Pancreas (tissue), 10 donors: Measurements from ENCODE around the gene PTGER2. TPM values are rescaled to one million over a fixed set of nuclear protein-coding genes. Genes with fewer than 3 reads are reported as not detected.

Experiments used
- ATAC-seq, 4 donors: fragments of 200-7000 bp; cut with Tn5 transposase; one replicate each; pipeline versions ENCODE4 v1.8.0 to v1.9.1; 2020; ENCODE audit warnings: mild to moderate bottlenecking in 4 of 4, moderate library complexity in 4 of 4
- DNase-seq, 6 donors: peaks; one replicate each; pipeline ENCODE4 v3.0.0-alpha.2; 2020
- FAIRE-seq: peaks from 2 replicates; lab custom pipeline; 2012; peaks lifted over from hg19 to GRCh38; lab: Jason Lieb, UNC
- H3K27ac ChIP-seq, 4 donors: fragments of 200-600 bp; sonication (generic); 1 replicate in 3 of 4; 2 replicates in 1 of 4; pipeline versions ENCODE4 v1.5.0 to v1.8.0; 2020
- H3K27me3 ChIP-seq, 4 donors: fragments of 200-600 bp; one replicate each; pipeline ENCODE4 v1.8.0; 2021
- H3K36me3 ChIP-seq, 3 donors: fragments of 200-600 bp; sonication (generic) in 1 of 3; one replicate each; pipeline versions ENCODE4 v1.5.0 to v1.8.0; 2020 to 2021
- H3K4me1 ChIP-seq, 3 donors: fragments of 200-600 bp; one replicate each; pipeline ENCODE4 v1.8.0; 2021
- H3K4me3 ChIP-seq, 4 donors: fragments of 200-600 bp; sonication (generic) in 2 of 4; one replicate each; pipeline versions ENCODE4 v1.5.0 to v1.8.0; 2020 to 2021
- H3K9me3 ChIP-seq, 4 donors: fragments of 200-600 bp; one replicate each; pipeline ENCODE4 v1.8.0; 2021
- WGBS, 2 donors: extraction: QIAGEN DNeasy Blood & Tissue Kit; methylation state at CpG; one replicate each; pipeline ENCODE4 v1.1.7; 2013; 5-methylcytosine and 5-hydroxymethylcytosine counted together
- intact Hi-C, 3 donors: fragments of 100-400 bp; cut with DNase I; formaldehyde crosslinking; loops; one replicate each; pipeline versions ENCODE4 v1.11.1 to v1.14.2; 2022
- polyA plus RNA-seq, 2 donors: library from polyadenylated mRNA; stranded (reverse); fragments of 200-250 nt; gene quantifications; one replicate each; pipeline ENCODE4 v1.2.3, GENCODE V29; 2013
- total RNA-seq, 6 donors: library from RNA; stranded (reverse); fragmentation: NEBNext Ultra II Directional in 4 of 6; extraction: Animal tissue kit (Norgen Biotek cat#: 25700) in 4 of 6; gene quantifications; one replicate each; pipeline versions ENCODE4 v1.2.1 to v1.2.4, GENCODE V29; 2021 to 2023
- TF ChIP-seq, protein P1 (sequence below), 4 donors: fragments of 200-600 bp; sonication (generic) in 3 of 4; IDR thresholded peaks; one replicate each; pipeline versions ENCODE4 v1.5.0 to v1.8.0; 2021; ENCODE audit warnings: antibody characterized with exemption in 4 of 4
- donor health status: healthy with polysubstance abuse.
- donor health status: DM: no; HTN: no; CAD: no; lungs with moderate emphysema.
- donor health status: DM: no; HTN: no; CAD: no.
- donor health status: control.
- donor health status: control.
- donor health status: Bipolar disorder and iron deficiency.
- donor health status: DM: yes; HTN: yes; CAD: no.
- donor health status: DM: no; HTN: no; CAD: no.
- donor health status: DM: no; HTN: no; CAD: no.
- donor health status: DM: yes; HTN: yes; CAD: no.

Gene PTGER2
- 1 to 10 TPM in 1 of 6 donors, under 1 TPM in 3, not detected in 2; 0.28 to 2.0 (median 0.54) TPM for total RNA-seq
- under 1 TPM; 0.23 to 0.49 TPM for polyA plus RNA-seq

GRCh38 chr14:52313903-52314594 lies at the start of gene PTGER2:
PTGER2 (plus strand) TSS chr14:52314312; CDS start chr14:52314549, 237 bp downstream.
- 1% methylated on average over 71 to 73 of the region's 73 CpGs for WGBS, 2 donors
- intact Hi-C loops: loop anchor here in 1 of 3 donors (10.0 kb wide), 1 partner anchor 151 kb away; no protein-coding TSS in a partner anchor
- no peaks in the 10 kb centered on the region for H3K36me3 ChIP-seq
- no peaks in the 10 kb centered on the region for H3K4me1 ChIP-seq
- peak; percentile 70 to 87 (median 85) for ATAC-seq
- peaks cover 0 to 11% (median 1%) of the 10 kb centered on the region in 4 donors for H3K27me3 ChIP-seq
- peak; percentile 43 to 80 (median 66) for DNase-seq
- H3K4me3 ChIP-seq: peak within 1 kb of the TSS; percentile 33 to 61 (median 34)
- no peaks in the 10 kb centered on the region for H3K9me3 ChIP-seq
- H3K27ac ChIP-seq: peak within 1 kb of the TSS in 2 of 4 donors; percentile 0 to 22
- TF ChIP-seq, protein P1, sequence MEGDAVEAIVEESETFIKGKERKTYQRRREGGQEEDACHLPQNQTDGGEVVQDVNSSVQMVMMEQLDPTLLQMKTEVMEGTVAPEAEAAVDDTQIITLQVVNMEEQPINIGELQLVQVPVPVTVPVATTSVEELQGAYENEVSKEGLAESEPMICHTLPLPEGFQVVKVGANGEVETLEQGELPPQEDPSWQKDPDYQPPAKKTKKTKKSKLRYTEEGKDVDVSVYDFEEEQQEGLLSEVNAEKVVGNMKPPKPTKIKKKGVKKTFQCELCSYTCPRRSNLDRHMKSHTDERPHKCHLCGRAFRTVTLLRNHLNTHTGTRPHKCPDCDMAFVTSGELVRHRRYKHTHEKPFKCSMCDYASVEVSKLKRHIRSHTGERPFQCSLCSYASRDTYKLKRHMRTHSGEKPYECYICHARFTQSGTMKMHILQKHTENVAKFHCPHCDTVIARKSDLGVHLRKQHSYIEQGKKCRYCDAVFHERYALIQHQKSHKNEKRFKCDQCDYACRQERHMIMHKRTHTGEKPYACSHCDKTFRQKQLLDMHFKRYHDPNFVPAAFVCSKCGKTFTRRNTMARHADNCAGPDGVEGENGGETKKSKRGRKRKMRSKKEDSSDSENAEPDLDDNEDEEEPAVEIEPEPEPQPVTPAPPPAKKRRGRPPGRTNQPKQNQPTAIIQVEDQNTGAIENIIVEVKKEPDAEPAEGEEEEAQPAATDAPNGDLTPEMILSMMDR (IDR thresholded peaks at IDR 0.05): no peak
- no peak for FAIRE-seq

- intact Hi-C loops: no loop called here
- FAIRE-seq: no peak
- WGBS, 2 donors: 60 to 65% methylated on average over 5 of the region's 5 CpGs
Observed at GRCh38 chr14:52265253-52265652, 48.9 kb upstream of the PTGER2 start.

DNA sequence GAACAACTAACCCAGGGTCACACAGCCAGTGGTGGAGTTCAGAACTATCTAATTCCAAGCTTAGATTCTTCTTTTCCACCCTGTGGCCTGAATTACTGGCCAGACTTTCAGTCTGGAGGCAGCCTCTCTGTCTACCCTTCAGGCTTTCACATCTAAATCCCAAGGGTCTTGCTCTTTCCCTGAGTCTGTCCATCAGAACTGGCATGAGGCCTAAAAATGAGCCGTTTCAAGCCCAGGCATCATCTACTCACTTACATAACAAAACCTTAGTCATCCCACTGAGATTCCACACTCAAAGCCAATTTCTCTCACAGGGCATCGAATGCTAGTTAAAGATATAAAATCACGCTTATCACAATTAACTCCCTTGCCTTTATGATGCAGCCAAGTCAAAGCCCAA lies 47.9 kb upstream of the PTGER2 start:
- H3K4me3 ChIP-seq: no peak overlapping the region
- H3K36me3 ChIP-seq: no peaks in the 10 kb centered on the region
- H3K9me3 ChIP-seq: no peaks in the 10 kb centered on the region
- DNase-seq (peak in 1 of 6 donors; percentile 13), ATAC-seq (peak in 2 of 4 donors; percentile 41 to 48), FAIRE-seq (no peak)
- H3K4me1 ChIP-seq: no peaks in the 10 kb centered on the region
- H3K27me3 ChIP-seq: peaks cover 0 to 6% (median 0%) of the 10 kb centered on the region in 4 donors
- WGBS, 2 donors: 44 to 72% methylated on average over 3 of the region's 3 CpGs
- no peak overlapping the region for H3K27ac ChIP-seq
- intact Hi-C loops: no loop called here
- TF ChIP-seq, protein P1 (IDR thresholded peaks at IDR 0.05): no peak

More at GRCh38 chr14:52265253-52265652, 48.9 kb upstream of the PTGER2 start:
- no peaks in the 10 kb centered on the region for H3K4me1 ChIP-seq
- no peak overlapping the region for H3K27ac ChIP-seq
- TF ChIP-seq, protein P1 (IDR thresholded peaks at IDR 0.05): no peak
- H3K27me3 ChIP-seq: peaks cover 0 to 6% (median 0%) of the 10 kb centered on the region in 4 donors
- no peak overlapping the region for H3K4me3 ChIP-seq
- DNase-seq (no peak), ATAC-seq (no peak)
- H3K9me3 ChIP-seq: no peaks in the 10 kb centered on the region
- H3K36me3 ChIP-seq: no peaks in the 10 kb centered on the region

- intact Hi-C loops: no loop called here
Observed at GRCh38 chr14:52266782-52267181, 47.3 kb upstream of the PTGER2 start.

More at GRCh38 chr14:52266782-52267181, 47.3 kb upstream of the PTGER2 start:
- no peak for DNase-seq
- Histone ChIP-seq H3K9me3 (no peaks in the 10 kb centered on the region), H3K27ac (no peak overlapping the region), H3K27me3 (peaks cover 0 to 6% (median 0%) of the 10 kb centered on the region in 4 donors), H3K36me3 (no peaks in the 10 kb centered on the region), H3K4me3 (no peak overlapping the region), H3K4me1 (no peaks in the 10 kb centered on the region)
- TF ChIP-seq, protein P1 (IDR thresholded peaks at IDR 0.05): no peak
- FAIRE-seq: no peak
- peak in 1 of 4 donors; percentile 18 for ATAC-seq
- 52 to 62% methylated on average over 5 of the region's 5 CpGs for WGBS, 2 donors
